ENCODE results near the gene PSEN1. TPM values are rescaled to one million over a fixed set of nuclear protein-coding genes. Genes with fewer than 3 reads are reported as not detected.

Gene PSEN1
- total RNA-seq, 1 experiment from 2014 or later, result 49.9 TPM

DNA sequence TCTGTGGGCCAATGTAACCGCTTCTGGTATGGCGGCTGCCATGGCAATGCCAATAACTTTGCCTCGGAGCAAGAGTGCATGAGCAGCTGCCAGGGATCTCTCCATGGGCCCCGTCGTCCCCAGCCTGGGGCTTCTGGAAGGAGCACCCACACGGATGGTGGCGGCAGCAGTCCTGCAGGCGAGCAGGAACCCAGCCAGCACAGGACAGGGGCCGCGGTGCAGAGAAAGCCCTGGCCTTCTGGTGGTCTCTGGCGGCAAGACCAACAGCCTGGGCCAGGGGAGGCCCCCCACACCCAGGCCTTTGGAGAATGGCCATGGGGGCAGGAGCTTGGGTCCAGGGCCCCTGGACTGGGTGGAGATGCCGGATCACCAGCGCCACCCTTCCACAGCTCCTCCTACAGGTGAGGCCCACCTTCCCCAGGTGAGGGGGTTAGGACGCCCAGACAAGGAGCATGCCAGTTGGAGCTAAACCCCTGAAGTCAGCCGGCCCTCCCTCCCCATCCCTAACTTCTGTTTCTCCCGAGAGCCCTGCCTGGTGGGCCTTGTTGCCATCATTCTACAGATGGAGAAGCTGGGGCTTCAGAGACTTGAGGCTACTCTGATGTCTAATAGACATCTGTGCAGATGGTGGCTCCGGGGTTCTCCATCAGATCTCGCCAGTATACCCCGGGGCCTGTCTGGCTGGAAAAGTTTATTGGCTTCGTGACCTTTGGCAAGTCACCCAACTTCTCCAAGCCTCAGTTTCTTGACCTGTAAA lies 126.3 kb downstream of the PSEN1 start:
- Histone ChIP-seq H3K4ac (ENCODE audit: low read depth, low read length) (no peak overlapping the region), H3T11ph (ENCODE audit: low read length) (no peak overlapping the region), H3K9ac (ENCODE audit: extremely low read depth, insufficient read length, low read length) (no peak overlapping the region), H4K8ac (replicated peaks; ENCODE audit: insufficient read length, low read depth, low read length) (no peak overlapping the region), H4K20me1 (ENCODE audit: control insufficient read depth, insufficient read depth, insufficient read length) (no peaks in the 10 kb centered on the region), H3K27me3 (ENCODE audit: insufficient read depth, low read length) (no peaks in the 10 kb centered on the region), H4K5ac (ENCODE audit: insufficient read length, low read depth, low read length) (no peak overlapping the region), H2BK15ac (ENCODE audit: low read depth, low read length) (no peak overlapping the region), H2BK120ac (ENCODE audit: low read depth, low read length, poor library complexity, severe bottlenecking) (no peak overlapping the region), H3K79me2 (ENCODE audit: insufficient read depth, low read length) (no peaks in the 10 kb centered on the region), H3K14ac (ENCODE audit: insufficient read depth, low read length) (no peak overlapping the region), H2BK20ac (ENCODE audit: low read depth, low read length, poor library complexity, severe bottlenecking) (no peak overlapping the region), H2AK5ac (ENCODE audit: insufficient read length, low read length) (no peak overlapping the region), H3K56ac (ENCODE audit: insufficient read length, low read depth, low read length) (no peak overlapping the region), H3K79me1 (ENCODE audit: insufficient read depth, low read depth, low read length, poor library complexity, severe bottlenecking) (no peaks in the 10 kb centered on the region), H3K18ac (ENCODE audit: insufficient read length, low read depth, low read length) (no peak overlapping the region), H3K23me2 (ENCODE audit: insufficient read length, low read depth, low read length, poor library complexity, severe bottlenecking) (no peaks in the 10 kb centered on the region), H3K4me2 (ENCODE audit: insufficient read depth, insufficient read length, low read length) (no peak overlapping the region), H4K91ac (ENCODE audit: insufficient read length, low read depth, low read length) (no peak overlapping the region), H3K4me1 (ENCODE audit: insufficient read depth, low read length) (no peaks in the 10 kb centered on the region), H2BK5ac (ENCODE audit: insufficient read length, low read length) (no peak overlapping the region), H3K23ac (ENCODE audit: insufficient read length, low read depth, low read length) (no peak overlapping the region), H3K9me3 (ENCODE audit: control insufficient read depth, low read depth, low read length) (no peaks in the 10 kb centered on the region), H2AFZ (ENCODE audit: low read length) (no peak overlapping the region), H2BK12ac (ENCODE audit: insufficient read length, low read depth, low read length) (no peak overlapping the region), H3K27ac (ENCODE audit: insufficient read length, low read depth, low read length) (no peak overlapping the region)
- H3K9me3 Mint-ChIP-seq, result peaks cover 0 to 2% of the 10 kb centered on the region in 2 experiments; a peak in 1 of 5 replicates
- peaks cover under 1% of the 10 kb centered on the region; the same call in 1 of the 2 replicates for H3K27me3 Mint-ChIP-seq (ENCODE audit: low read depth)
- no peak for DNase-seq
- no peak overlapping the region for H3K4me3 Mint-ChIP-seq
- H3K27ac Mint-ChIP-seq, result no peak overlapping the region; a peak in 1 of 7 replicates
- peaks cover 0 to 4% (median 3%) of the 10 kb centered on the region in 3 experiments; a peak in 4 of 7 replicates for H3K36me3 Mint-ChIP-seq (ENCODE audit: insufficient read depth in 1 of 3, low read depth in 3 of 3)
- H3K4me1 Mint-ChIP-seq, result peaks cover 2 to 7% of the 10 kb centered on the region in 2 experiments; a peak in 1 of 4 replicates
- WGBS (ENCODE audit: extremely low coverage, insufficient read length, low lambda C conversion rate), result no CpG with 5 or more reads among the region's 20 CpGs
- no peak for TF ChIP-seq CTCF (conservative IDR thresholded peaks at IDR 0.05)
